HCT116 (cell line): ENCODE data around the gene FNDC3B. TPM values are rescaled to one million over a fixed set of nuclear protein-coding genes. Genes with fewer than 3 reads are reported as not detected.

Experiments
- ATAC-seq: fragments of 200-7000 bp; cut with Tn5 transposase; 2 replicates; pipeline ENCODE4 v1.9.1; 2020; ENCODE audit warnings: mild to moderate bottlenecking, moderate library complexity
- BruUV-seq: library from RNA; stranded (reverse); fragments of 400-500 nt; replicated peaks from 2 replicates; lab custom pipeline; 2021; lab: Mats Ljungman, UMichigan
- CTCF ChIA-PET: fragments of 300-600 bp; sonication (Branson Sonifier 250); formaldehyde crosslinking; loops from one replicate; lab custom pipeline; 2021; ENCODE audit warnings: antibody characterized with exemption; lab: Charles Lee
- POLR2A ChIA-PET: fragments of 300-600, 350-600 bp; sonication (Branson Sonifier 250); formaldehyde crosslinking; loops from one replicate; lab custom pipeline; 2021; ENCODE audit warnings: antibody characterized with exemption; lab: Charles Lee
- RAD21 ChIA-PET, 2 experiments: fragments of 300-600 bp; sonication (Branson Sonifier 250); formaldehyde crosslinking; loops; one replicate each; lab custom pipeline; 2023; ENCODE audit warnings: low total read pairs in 2 of 2; ENCODE audit not compliant: uncharacterized antibody in 2 of 2, unreplicated experiment in 2 of 2, low non-redundant PET in 1 of 2; lab: Charles Lee
- DNase-seq: peaks from one replicate; pipeline ENCODE4 v3.0.0-alpha.2; 2010; ENCODE audit warnings: low read depth, low spot score
- H2AFZ ChIP-seq: fragments of 200-600 bp; shearing (Covaris generic), sonication (generic); 2 replicates; pipeline ENCODE4 v1.6.1; 2017; ENCODE audit warnings: low read depth, mixed run types, mixed read lengths, antibody characterized with exemption, low read length; ENCODE audit not compliant: poor library complexity, severe bottlenecking
- H3K27ac ChIP-seq: 2 replicates; pipeline ENCODE4 v1.5.1; 2012; ENCODE audit warnings: low read depth, low read length
- H3K27me3 ChIP-seq: fragments of 200-600 bp; sonication (generic); 2 replicates; pipeline ENCODE4 v1.6.1; 2016; ENCODE audit warnings: mixed run types, low read length, mixed read lengths; ENCODE audit not compliant: insufficient read depth
- H3K36me3 ChIP-seq, 2 experiments: fragments of 200-500 bp in 1 of 2; fragments of 200-600 bp in 1 of 2; sonication (Bioruptor generic) in 1 of 2; sonication (generic) in 1 of 2; 2 replicates each; pipeline versions ENCODE4 v1.5.1 to v1.6.1; 2014 to 2016; ENCODE audit warnings: low read length in 2 of 2, inconsistent platforms in 1 of 2, mixed read lengths in 1 of 2, mixed run types in 1 of 2; ENCODE audit not compliant: insufficient read depth in 2 of 2, control insufficient read depth in 1 of 2
- H3K4me1 ChIP-seq, 2 experiments: fragments of 200-600 bp in 1 of 2; sonication (generic) in 1 of 2; 2 replicates each; pipeline versions ENCODE4 v1.5.1 to v1.6.1; 2012 to 2017; ENCODE audit warnings: low read length in 2 of 2, inconsistent platforms in 1 of 2, mild to moderate bottlenecking in 1 of 2, mixed read lengths in 1 of 2, mixed run types in 1 of 2, moderate library complexity in 1 of 2; ENCODE audit not compliant: insufficient read depth in 2 of 2, control insufficient read depth in 1 of 2
- H3K4me2 ChIP-seq: fragments of 200-600 bp; sonication (generic); 2 replicates; pipeline ENCODE4 v1.6.1; 2017; ENCODE audit warnings: mixed run types, low read length, mixed read lengths
- H3K4me3 ChIP-seq, 2 experiments: fragments of 200-600 bp in 1 of 2; sonication (generic) in 1 of 2; replicated peaks in 1 of 2; 2 replicates each; pipeline ENCODE4 v1.5.1; 2011 to 2016; ENCODE audit warnings: low read length in 2 of 2, control low read depth in 1 of 2, low read depth in 1 of 2, mild to moderate bottlenecking in 1 of 2, mixed read lengths in 1 of 2, mixed run types in 1 of 2
- H3K79me2 ChIP-seq: fragments of 200-600 bp; sonication (generic); 2 replicates; pipeline ENCODE4 v1.6.1; 2017; ENCODE audit warnings: mild to moderate bottlenecking, mixed run types, low read length, moderate library complexity, mixed read lengths; ENCODE audit not compliant: insufficient read depth
- H3K9ac ChIP-seq: fragments of 200-600 bp; sonication (generic); 2 replicates; pipeline ENCODE4 v1.6.1; 2016; ENCODE audit warnings: low read length, mixed read lengths
- H3K9me2 ChIP-seq: fragments of 200-600 bp; sonication (generic), shearing (Covaris generic); 2 replicates; pipeline ENCODE4 v1.6.1; 2017; ENCODE audit warnings: mixed run types, mild to moderate bottlenecking, moderate library complexity; ENCODE audit not compliant: insufficient read depth
- H3K9me3 ChIP-seq, 2 experiments: fragments of 200-500 bp in 1 of 2; fragments of 200-600 bp in 1 of 2; sonication (Bioruptor generic) in 1 of 2; sonication (generic) in 1 of 2; 2 replicates each; pipeline ENCODE4 v1.6.1; 2014 to 2017; ENCODE audit warnings: low read length in 2 of 2, mixed read lengths in 2 of 2, inconsistent platforms in 1 of 2, low read depth in 1 of 2, mild to moderate bottlenecking in 1 of 2, mixed run types in 1 of 2, moderate library complexity in 1 of 2; ENCODE audit not compliant: control insufficient read depth in 1 of 2, insufficient read depth in 1 of 2
- H4K20me1 ChIP-seq: fragments of 200-600 bp; sonication (generic), shearing (Covaris generic); 2 replicates; pipeline ENCODE4 v1.6.1; 2017; ENCODE audit warnings: mixed run types, mild to moderate bottlenecking, moderate library complexity; ENCODE audit not compliant: insufficient read depth
- ATF3 ChIP-seq: IDR thresholded peaks from 2 replicates; pipeline ENCODE4 v1.6.1; 2012
- CEBPB ChIP-seq: IDR thresholded peaks from 2 replicates; pipeline ENCODE4 v1.6.1; 2012; ENCODE audit warnings: low read depth
- CTCF ChIP-seq, 3 experiments: fragments of 200-600 bp in 1 of 3; sonication (generic) in 1 of 3; IDR thresholded peaks in 2 of 3; conservative IDR thresholded peaks in 1 of 3; 2 replicates each; pipeline ENCODE4 v1.5.1; 2012 to 2017; ENCODE audit warnings: low read depth in 2 of 3, low read length in 2 of 3, antibody characterized with exemption in 1 of 3, borderline replicate concordance in 1 of 3, control low read depth in 1 of 3, mild to moderate bottlenecking in 1 of 3, mixed read lengths in 1 of 3, mixed run types in 1 of 3, moderate library complexity in 1 of 3; ENCODE audit not compliant: insufficient read depth in 1 of 3
- EGR1 ChIP-seq: IDR thresholded peaks from 2 replicates; pipeline ENCODE4 v1.6.1; 2012; ENCODE audit warnings: low read depth
- ELF1 ChIP-seq: IDR thresholded peaks from 2 replicates; pipeline ENCODE4 v1.6.1; 2012; ENCODE audit warnings: low read depth, borderline replicate concordance
- EZH2 ChIP-seq: fragments of 200-600 bp; sonication (generic); IDR thresholded peaks from 2 replicates; pipeline ENCODE4 v1.6.1; 2017; ENCODE audit warnings: antibody characterized with exemption, mixed run types
- EZH2phosphoT487 ChIP-seq: fragments of 200-600 bp; IDR thresholded peaks from 2 replicates; pipeline ENCODE4 v1.6.1; 2018; ENCODE audit warnings: antibody characterized with exemption, borderline replicate concordance
- FOSL1 ChIP-seq: IDR thresholded peaks from 2 replicates; pipeline ENCODE4 v1.6.1; 2012; ENCODE audit warnings: low read depth
- JUND ChIP-seq: IDR thresholded peaks from 2 replicates; pipeline ENCODE4 v1.6.1; 2012
- MAX ChIP-seq: IDR thresholded peaks from 2 replicates; pipeline ENCODE4 v1.6.1; 2012
- POLR2A ChIP-seq: IDR thresholded peaks from 2 replicates; pipeline ENCODE4 v1.7.0; 2011; ENCODE audit warnings: borderline replicate concordance; ENCODE audit not compliant: insufficient read depth, insufficient read length; ENCODE audit errors: extremely low read depth
- POLR2AphosphoS5 ChIP-seq: IDR thresholded peaks from 2 replicates; pipeline ENCODE4 v1.6.1; 2011; ENCODE audit warnings: mild to moderate bottlenecking, low read depth, low read length, moderate library complexity
- REST ChIP-seq: IDR thresholded peaks from 2 replicates; pipeline ENCODE4 v1.6.1; 2012; ENCODE audit warnings: low read depth
- SIN3A ChIP-seq: IDR thresholded peaks from 2 replicates; pipeline ENCODE4 v1.6.1; 2012; ENCODE audit warnings: low read depth
- SRF ChIP-seq: IDR thresholded peaks from 2 replicates; pipeline ENCODE4 v1.6.1; 2012; ENCODE audit warnings: low read depth
- TCF7L2 ChIP-seq: IDR thresholded peaks from 2 replicates; pipeline ENCODE4 v1.7.0; 2011; ENCODE audit warnings: borderline replicate concordance, inconsistent platforms; ENCODE audit not compliant: insufficient read depth, insufficient read length; ENCODE audit errors: extremely low read depth
- YY1 ChIP-seq: IDR thresholded peaks from 2 replicates; pipeline ENCODE4 v1.6.1; 2011; ENCODE audit warnings: low read length, low read depth, moderate library complexity, mild to moderate bottlenecking; ENCODE audit not compliant: insufficient replicate concordance; ENCODE audit errors: extremely low read depth
- ZBTB33 ChIP-seq: IDR thresholded peaks from 2 replicates; pipeline ENCODE4 v1.6.1; 2011; ENCODE audit warnings: mild to moderate bottlenecking, low read length, moderate library complexity; ENCODE audit not compliant: insufficient replicate concordance; ENCODE audit errors: extremely low read depth
- ZFX ChIP-seq: fragments of 450-650 bp; IDR thresholded peaks from 2 replicates; pipeline ENCODE4 v1.6.1; 2017
- ZNF274 ChIP-seq: fragments of 200-500 bp; sonication (Bioruptor generic); IDR thresholded peaks from 2 replicates; pipeline ENCODE4 v1.6.1; 2014; ENCODE audit warnings: mild to moderate bottlenecking, low read depth, low read length, inconsistent platforms
- intact Hi-C: fragments of 100-400 bp; cut with micrococcal nuclease; formaldehyde crosslinking; loops from 2 replicates; pipeline ENCODE4 v1.10.0; 2022
- total RNA-seq: library from RNA; stranded (reverse); gene quantifications from one replicate; pipeline ENCODE4 v1.2.1, GENCODE V29; 2021; ENCODE audit not compliant: unreplicated experiment

Gene FNDC3B
- total RNA-seq, 1 experiment from 2014 or later = 45.7 TPM

- DNase-seq (no peak), ATAC-seq (peak; percentile 31; the same call in 1 of the 2 replicates)
- no peaks in the 10 kb centered on the region for H3K9me2 ChIP-seq
- H3K27me3 ChIP-seq = no peaks in the 10 kb centered on the region
- RAD21 ChIA-PET = no interaction called here
- H3K9me3 ChIP-seq = no peaks in the 10 kb centered on the region
- CTCF ChIA-PET = no interaction called here
- no peak overlapping the region for H2AFZ ChIP-seq
- no peak overlapping the region for H3K4me2 ChIP-seq
- POLR2A ChIA-PET = no interaction called here
- H3K79me2 ChIP-seq = peaks cover 8% of the 10 kb centered on the region; the same call in 1 of the 2 replicates
- BruUV-seq = no TSS peak
- TF ChIP-seq REST (no peak), FOSL1 (no peak), JUND (no peak), ZFX (no peak), CTCF (IDR thresholded peaks at IDR 0.05 in 2 of 3, conservative IDR thresholded peaks at IDR 0.05 in 1 of 3; ENCODE audit: borderline replicate concordance in 1 of 3, insufficient read depth in 1 of 3, low read depth in 2 of 3, low read length in 2 of 3) (no peak), EGR1 (no peak), YY1 (no peak), ZNF274 (no peak), EZH2 (no peak), TCF7L2 (no peak), POLR2AphosphoS5 (no peak), ELF1 (no peak), MAX (no peak), ATF3 (no peak), ZBTB33 (no peak), SRF (no peak), EZH2phosphoT487 (no peak), CEBPB (no peak), POLR2A (no peak), SIN3A (no peak)
- peaks cover 9% of the 10 kb centered on the region; the same call in 1 of the 2 replicates for H4K20me1 ChIP-seq
- H3K27ac ChIP-seq = no peak overlapping the region
- H3K4me3 ChIP-seq = no peak overlapping the region
- intact Hi-C loops = no loop called here
- H3K36me3 ChIP-seq = no peaks in the 10 kb centered on the region
- H3K9ac ChIP-seq = no peak overlapping the region
- peaks cover 24% of the 10 kb centered on the region in 2 experiments for H3K4me1 ChIP-seq
Measured at GRCh38 chr3:172125053-172125452, 85.7 kb downstream of the FNDC3B start.
